ENCODE results near the gene RALGAPA2. TPM values are rescaled to one million over a fixed set of nuclear protein-coding genes. Genes with fewer than 3 reads are reported as not detected.

Gene RALGAPA2
- total and polyA plus RNA-seq, 2 of the 13 experiments (the other 11 are each of a cell fraction or from before 2014, with no cell fraction given): 13.8 to 17.7 TPM

- TF ChIP-seq DZIP1 (CRISPR knock-in tag; IDR thresholded peaks at IDR 0.05) (no peak), THAP9 (CRISPR knock-in tag; IDR thresholded peaks at IDR 0.05; ENCODE audit: borderline replicate concordance) (no peak), AGO2 (optimal IDR thresholded peaks at IDR 0.05; ENCODE audit: low read depth, low read length) (no peak), ZBTB38 (CRISPR knock-in tag; IDR thresholded peaks at IDR 0.05) (no peak), FOXK1 (CRISPR knock-in tag; IDR thresholded peaks at IDR 0.05; ENCODE audit: borderline replicate concordance, low read depth) (no peak), ZNF354B (CRISPR knock-in tag; IDR thresholded peaks at IDR 0.05) (no peak), POLR2AphosphoS2 (IDR thresholded peaks at IDR 0.05; ENCODE audit: low read depth, low read length) (no peak), ZHX1 (CRISPR knock-in tag; IDR thresholded peaks at IDR 0.05; ENCODE audit: low read depth) (no peak), ZBTB40 (IDR thresholded peaks at IDR 0.05) (no peak), ZBTB40 (CRISPR knock-in tag; IDR thresholded peaks at IDR 0.05) (no peak)
These were observed 182.8 kb downstream of the RALGAPA2 start (continued) for GRCh38 chr20:20529597-20529996.

All from HepG2 (cell line).